Thoracic aorta (tissue), 2 donors: ENCODE results near the gene UBE2R2. TPM values are rescaled to one million over a fixed set of nuclear protein-coding genes. Genes with fewer than 3 reads are reported as not detected.
"Not testable (repeated sequence)": the region's sequence is repeated elsewhere in the genome, so short reads cannot be mapped to it uniquely, and the experiment has no call there.

Experiments
- ATAC-seq: fragments of 150-250 bp; one replicate; pipeline ENCODE4 v1.8.0; 2017; ENCODE audit warnings: low read depth; ENCODE audit not compliant: insufficient number of reproducible peaks, low FRiP score
- DNase-seq: peaks from one replicate; pipeline ENCODE4 v3.0.0-alpha.2; 2020; ENCODE audit warnings: low spot score
- H3K27ac ChIP-seq, 2 donors: fragments of 200-600 bp; sonication (generic); 1 replicate in 1 of 2; 2 replicates in 1 of 2; pipeline ENCODE4 v1.5.1; 2016; ENCODE audit warnings: mild to moderate bottlenecking in 2 of 2, moderate library complexity in 2 of 2
- H3K27me3 ChIP-seq: fragments of 200-600 bp; sonication (generic); replicated peaks from 2 replicates; pipeline ENCODE4 v1.6.0; 2016; ENCODE audit warnings: mild to moderate bottlenecking; ENCODE audit not compliant: insufficient read depth
- H3K36me3 ChIP-seq: fragments of 200-600 bp; sonication (generic); one replicate; pipeline ENCODE4 v1.5.1; 2016
- H3K4me1 ChIP-seq, 2 donors: fragments of 200-600 bp; sonication (generic); 1 replicate in 1 of 2; 2 replicates in 1 of 2; pipeline versions ENCODE4 v1.5.1 to v1.6.0; 2016; ENCODE audit warnings: low read depth in 2 of 2, mild to moderate bottlenecking in 1 of 2; ENCODE audit not compliant: control insufficient read depth in 1 of 2
- H3K4me3 ChIP-seq: fragments of 200-600 bp; sonication (generic); 2 replicates; pipeline ENCODE4 v1.5.1; 2016; ENCODE audit warnings: mild to moderate bottlenecking
- H3K9me3 ChIP-seq: fragments of 200-600 bp; sonication (generic); 2 replicates; pipeline ENCODE4 v1.5.1; 2016
- total RNA-seq, 2 donors: library from RNA; depleted of rRNA; stranded (reverse); fragments of >200 nt; gene quantifications; one replicate each; pipeline versions ENCODE4 v1.1.0 to v1.2.3, GENCODE V29; 2016
- TF ChIP-seq, protein P1 (sequence below): fragments of 200-600 bp; sonication (generic); IDR thresholded peaks from one replicate; pipeline ENCODE4 v1.5.1; 2019; ENCODE audit warnings: antibody characterized with exemption

Gene UBE2R2
- total RNA-seq, 2 donors from 2014 or later, result 21.3 to 32.5 TPM

DNA sequence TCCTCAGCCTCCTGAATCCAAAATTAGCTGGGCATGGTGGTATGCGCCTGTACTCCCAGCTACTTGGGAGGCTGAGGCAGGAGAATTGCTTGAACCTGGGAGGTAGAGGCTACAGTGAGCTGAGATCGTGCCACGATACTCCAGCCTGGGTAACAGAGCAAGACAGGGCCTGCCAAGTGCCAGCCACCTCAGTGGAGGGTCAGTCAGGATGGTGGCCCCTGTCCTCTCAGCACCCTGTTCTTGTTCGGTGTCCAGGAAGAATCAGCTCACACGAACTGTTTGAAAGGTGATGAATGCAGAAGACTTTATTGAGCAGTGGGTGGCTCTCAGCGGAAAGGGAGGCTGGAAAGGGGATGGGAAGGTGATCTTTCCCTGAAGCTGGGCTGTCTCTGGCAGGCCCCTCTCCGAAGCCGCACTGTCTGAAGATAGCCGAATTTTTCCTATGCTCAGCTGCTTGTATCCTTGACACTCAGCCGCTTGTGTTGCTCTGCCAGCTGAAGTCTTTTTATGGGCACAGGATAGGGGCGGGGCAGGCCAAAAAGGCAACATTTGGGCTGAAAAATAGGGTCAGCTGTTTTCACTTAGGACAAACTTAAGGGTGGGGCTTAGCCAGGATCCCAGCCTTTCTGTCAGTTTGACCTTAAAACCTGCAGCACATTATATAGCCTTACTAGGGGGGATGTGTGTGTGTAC is 50.9 kb downstream of the UBE2R2 start:
- no peak for ATAC-seq
- Histone ChIP-seq H3K4me1 (peaks cover 19 to 27% of the 10 kb centered on the region in 2 donors), H3K36me3 (no peaks in the 10 kb centered on the region), H3K27ac (peak overlapping the region; percentile 12 to 27), H3K4me3 (peak overlapping the region; percentile 51), H3K27me3 (no peaks in the 10 kb centered on the region), H3K9me3 (no peaks in the 10 kb centered on the region)
- DNase-seq, result no peak
- TF ChIP-seq, protein P1, sequence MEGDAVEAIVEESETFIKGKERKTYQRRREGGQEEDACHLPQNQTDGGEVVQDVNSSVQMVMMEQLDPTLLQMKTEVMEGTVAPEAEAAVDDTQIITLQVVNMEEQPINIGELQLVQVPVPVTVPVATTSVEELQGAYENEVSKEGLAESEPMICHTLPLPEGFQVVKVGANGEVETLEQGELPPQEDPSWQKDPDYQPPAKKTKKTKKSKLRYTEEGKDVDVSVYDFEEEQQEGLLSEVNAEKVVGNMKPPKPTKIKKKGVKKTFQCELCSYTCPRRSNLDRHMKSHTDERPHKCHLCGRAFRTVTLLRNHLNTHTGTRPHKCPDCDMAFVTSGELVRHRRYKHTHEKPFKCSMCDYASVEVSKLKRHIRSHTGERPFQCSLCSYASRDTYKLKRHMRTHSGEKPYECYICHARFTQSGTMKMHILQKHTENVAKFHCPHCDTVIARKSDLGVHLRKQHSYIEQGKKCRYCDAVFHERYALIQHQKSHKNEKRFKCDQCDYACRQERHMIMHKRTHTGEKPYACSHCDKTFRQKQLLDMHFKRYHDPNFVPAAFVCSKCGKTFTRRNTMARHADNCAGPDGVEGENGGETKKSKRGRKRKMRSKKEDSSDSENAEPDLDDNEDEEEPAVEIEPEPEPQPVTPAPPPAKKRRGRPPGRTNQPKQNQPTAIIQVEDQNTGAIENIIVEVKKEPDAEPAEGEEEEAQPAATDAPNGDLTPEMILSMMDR, result no peak

DNA sequence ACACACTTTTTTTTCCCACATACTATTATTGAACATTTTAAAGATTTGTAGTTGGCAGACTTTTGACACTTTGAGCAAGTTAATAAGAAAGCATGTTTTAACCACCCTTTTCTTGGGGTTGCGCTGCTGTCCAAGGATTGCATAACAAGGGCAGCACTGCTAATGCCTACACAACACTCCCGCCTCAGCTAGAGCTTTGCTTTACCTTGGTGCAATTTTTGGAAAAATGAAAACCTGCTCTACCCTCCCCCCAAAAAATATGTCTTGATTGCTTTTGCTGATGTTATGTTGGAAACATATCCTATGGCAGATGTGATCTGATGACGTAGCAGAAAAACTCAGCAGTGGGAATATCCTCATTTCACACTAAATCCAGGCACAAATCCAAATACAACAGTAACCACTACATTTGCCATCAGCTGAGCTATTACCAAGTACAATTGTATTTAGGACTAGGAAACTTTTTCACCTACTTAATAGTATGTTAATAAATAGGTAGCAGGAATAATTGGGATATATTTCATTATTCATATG is 51.5 kb downstream of the UBE2R2 start:
- no peaks in the 10 kb centered on the region for H3K27me3 ChIP-seq
- ATAC-seq (no peak), DNase-seq (no peak)
- TF ChIP-seq, protein P1, result no peak
- H3K9me3 ChIP-seq, result no peaks in the 10 kb centered on the region
- peak overlapping the region; percentile 12 to 27 for H3K27ac ChIP-seq
- peaks cover 19 to 27% of the 10 kb centered on the region in 2 donors for H3K4me1 ChIP-seq
- peak overlapping the region; percentile 51 for H3K4me3 ChIP-seq
- H3K36me3 ChIP-seq, result no peaks in the 10 kb centered on the region

DNA sequence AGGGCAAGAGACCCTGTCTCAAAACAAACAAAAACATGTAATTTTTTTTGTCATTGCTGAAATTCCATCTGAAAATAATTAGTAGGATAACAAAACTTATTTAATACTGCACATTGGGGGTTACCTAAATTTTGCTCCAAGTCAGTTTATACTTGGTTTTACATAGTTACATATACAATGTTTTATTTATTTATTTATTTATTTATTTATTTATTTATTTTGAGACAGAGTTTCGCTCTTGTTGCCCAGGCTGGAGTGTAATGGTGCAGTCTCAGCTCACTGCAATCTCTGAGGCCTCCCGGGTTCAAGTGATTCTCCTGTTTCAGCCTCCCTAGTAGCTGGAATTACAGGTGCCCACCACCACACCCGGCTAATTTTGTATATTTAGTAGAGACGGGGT is 52.3 kb downstream of the UBE2R2 start:
- DNase-seq, H3K4me3 ChIP-seq, ATAC-seq, H3K9me3 ChIP-seq, H3K36me3 ChIP-seq, H3K27me3 ChIP-seq: not testable (repeated sequence)
- Histone ChIP-seq H3K4me1 (peaks cover 19 to 27% of the 10 kb centered on the region in 2 donors), H3K27ac (peak overlapping the region in 1 of 2 donors; percentile 27)

DNA sequence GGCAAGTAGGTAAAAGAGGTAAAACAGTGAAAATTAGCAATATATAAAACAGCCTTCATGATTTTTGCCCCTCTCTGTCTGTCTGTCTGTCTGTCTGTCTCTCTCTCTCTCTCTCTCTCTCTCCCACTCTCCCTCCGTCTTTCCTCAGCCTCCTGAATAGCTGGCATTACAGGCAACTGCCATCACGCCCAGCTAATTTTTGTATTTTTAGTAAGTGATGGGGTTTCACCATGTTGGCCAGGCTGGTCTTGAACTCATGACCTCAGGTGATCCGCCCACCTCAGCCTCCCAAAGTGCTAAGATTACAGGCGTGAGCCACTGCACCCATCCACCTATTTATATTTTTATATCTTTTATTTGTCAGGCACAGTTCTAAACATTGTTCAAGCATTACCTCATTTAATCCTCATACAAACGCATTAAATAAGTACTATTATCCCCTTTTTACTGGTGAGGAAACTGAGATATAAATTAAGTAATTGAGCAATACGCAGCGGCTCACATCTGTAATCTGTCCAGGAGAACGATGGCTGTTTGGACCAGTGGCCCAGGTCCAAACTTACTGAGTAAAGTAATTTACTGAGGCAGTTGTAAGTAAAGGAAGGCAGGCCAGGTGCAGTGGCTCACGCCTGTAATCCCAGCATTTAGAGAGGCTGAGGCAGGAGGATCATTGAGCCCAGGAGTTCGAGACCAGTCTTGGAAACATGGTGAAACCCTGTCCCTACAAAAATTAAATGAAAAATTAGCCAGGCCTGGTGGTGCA is 60.9 kb downstream of the UBE2R2 start:
- Histone ChIP-seq H3K27ac (no peak overlapping the region), H3K9me3 (no peaks in the 10 kb centered on the region), H3K4me3 (no peak overlapping the region), H3K36me3 (no peaks in the 10 kb centered on the region), H3K4me1 (peaks cover 24 to 48% of the 10 kb centered on the region in 2 donors), H3K27me3 (no peaks in the 10 kb centered on the region)
- ATAC-seq (no peak), DNase-seq (no peak)
- TF ChIP-seq, protein P1, result no peak

DNA sequence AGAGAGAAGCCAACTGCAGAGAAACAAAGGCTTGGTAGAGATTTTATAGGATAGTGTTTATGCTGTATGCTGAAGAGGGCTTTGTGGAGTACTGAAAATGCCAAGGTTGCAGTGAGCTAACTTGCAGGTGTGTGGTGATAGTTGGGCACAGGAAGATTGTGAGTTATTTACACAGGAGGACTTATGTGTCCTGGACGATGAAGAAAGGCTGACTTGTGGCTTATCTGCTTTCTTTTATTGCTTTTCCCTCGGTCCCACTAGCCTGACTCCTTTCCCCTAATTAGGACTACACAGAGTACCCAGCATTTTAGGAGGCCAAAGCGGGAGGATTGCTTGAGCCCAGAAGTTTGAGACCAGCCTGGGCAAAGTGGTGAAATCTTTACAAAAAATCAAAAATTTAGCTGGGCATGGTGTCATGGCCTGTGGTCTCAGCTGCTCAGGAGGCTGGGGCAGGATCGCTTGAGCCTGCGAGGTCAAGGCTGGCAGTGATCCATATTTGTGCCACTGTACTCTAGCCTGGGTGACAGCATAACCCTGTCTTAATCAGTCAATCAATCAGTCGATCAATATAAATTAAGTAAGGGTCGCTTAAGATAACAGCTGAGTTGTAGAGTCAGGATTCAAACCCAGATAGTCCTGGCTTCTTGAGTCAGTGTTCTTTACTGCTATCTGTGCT is 61.9 kb downstream of the UBE2R2 start:
- H3K4me3 ChIP-seq, result no peak overlapping the region
- H3K36me3 ChIP-seq, result no peaks in the 10 kb centered on the region
- TF ChIP-seq, protein P1, result no peak
- no peaks in the 10 kb centered on the region for H3K9me3 ChIP-seq
- DNase-seq (no peak), ATAC-seq (no peak)
- no peak overlapping the region for H3K27ac ChIP-seq
- peaks cover 24 to 48% of the 10 kb centered on the region in 2 donors for H3K4me1 ChIP-seq
- H3K27me3 ChIP-seq, result no peaks in the 10 kb centered on the region
